SIG-M5 treated with dmso at 0.1 percent for 504 hours (cell line): ENCODE data around the gene PROM2.

Experiments
- DNase-seq: peaks from one replicate; lab custom pipeline; 2025; ENCODE audit not compliant: unreplicated experiment; lab: John Stamatoyannopoulos, UW

PROM2 gene

GRCh38 chr2:95319481-95320343 is 45.5 kb downstream of the PROM2 start:
- no peak for DNase-seq

GRCh38 chr2:95320344-95320712 is 46.1 kb downstream of the PROM2 start:
- DNase-seq: no peak

GRCh38 chr2:95320986-95321767 is 46.9 kb downstream of the PROM2 start:
- DNase-seq: no peak

GRCh38 chr2:95323347-95324155 is 49.3 kb downstream of the PROM2 start:
- DNase-seq: peak; percentile 32

GRCh38 chr2:95325026-95325425 is 50.8 kb downstream of the PROM2 start:
- DNase-seq: no peak

GRCh38 chr2:95325590-95326432 is 51.6 kb downstream of the PROM2 start:
- DNase-seq: no peak

GRCh38 chr2:95326433-95327140 is 52.3 kb downstream of the PROM2 start:
- no peak for DNase-seq

- DNase-seq: no peak
Measured at GRCh38 chr2:95327861-95328260, 53.6 kb downstream of the PROM2 start.

- no peak for DNase-seq
Measured at GRCh38 chr2:95328358-95329125, 54.3 kb downstream of the PROM2 start.

- no peak for DNase-seq
Measured at GRCh38 chr2:95329401-95329800, 55.2 kb downstream of the PROM2 start.

GRCh38 chr2:95329891-95330793 is 55.9 kb downstream of the PROM2 start:
- DNase-seq: no peak

- DNase-seq: no peak
Measured at GRCh38 chr2:95330794-95331338, 56.6 kb downstream of the PROM2 start.

- no peak for DNase-seq
Measured at GRCh38 chr2:95331606-95332005, 57.4 kb downstream of the PROM2 start.

GRCh38 chr2:95332036-95332435 is 57.8 kb downstream of the PROM2 start:
- no peak for DNase-seq

- no peak for DNase-seq
Measured at GRCh38 chr2:95333056-95333455, 58.8 kb downstream of the PROM2 start.

GRCh38 chr2:95333888-95334338 is 59.7 kb downstream of the PROM2 start:
- no peak for DNase-seq

- no peak for DNase-seq
Measured at GRCh38 chr2:95334916-95335641, 60.8 kb downstream of the PROM2 start.
